HG02970 (cell line): ENCODE measurements around the gene TSHZ3.

Source experiments
- ATAC-seq: cut with Tn5 transposase; IDR thresholded peaks from one replicate; pipeline ENCODE4 v1.9.1; 2021; ENCODE audit warnings: mild to moderate bottlenecking, moderate library complexity, moderate number of reproducible peaks; ENCODE audit not compliant: unreplicated experiment, low FRiP score

Gene TSHZ3

GRCh38 chr19:31268751-31269383 lies 80.4 kb downstream of the TSHZ3 start:
- no peak for ATAC-seq

GRCh38 chr19:31266731-31267130 lies 82.5 kb downstream of the TSHZ3 start:
- ATAC-seq = no peak

GRCh38 chr19:31266196-31266595 lies 83.0 kb downstream of the TSHZ3 start:
- ATAC-seq = no peak

- ATAC-seq = no peak
Measured at GRCh38 chr19:31264041-31264778, 85.0 kb downstream of the TSHZ3 start.

GRCh38 chr19:31263328-31263727 lies 85.9 kb downstream of the TSHZ3 start:
- no peak for ATAC-seq

- no peak for ATAC-seq
Measured at GRCh38 chr19:31262725-31263191, 86.5 kb downstream of the TSHZ3 start.

GRCh38 chr19:31261603-31262212 lies 87.5 kb downstream of the TSHZ3 start:
- no peak for ATAC-seq

- no peak for ATAC-seq
Measured at GRCh38 chr19:31261019-31261602, 88.1 kb downstream of the TSHZ3 start.

GRCh38 chr19:31260171-31260933 lies 88.9 kb downstream of the TSHZ3 start:
- no peak for ATAC-seq

GRCh38 chr19:31258211-31259052 lies 90.8 kb downstream of the TSHZ3 start:
- no peak for ATAC-seq

- no peak for ATAC-seq
Measured at GRCh38 chr19:31257426-31258130, 91.7 kb downstream of the TSHZ3 start.

- ATAC-seq = no peak
Measured at GRCh38 chr19:31257025-31257424, 92.2 kb downstream of the TSHZ3 start.

GRCh38 chr19:31256593-31256960 lies 92.7 kb downstream of the TSHZ3 start:
- ATAC-seq = no peak

GRCh38 chr19:31255831-31256592 lies 93.2 kb downstream of the TSHZ3 start:
- ATAC-seq = no peak

GRCh38 chr19:31255174-31255799 lies 93.9 kb downstream of the TSHZ3 start:
- ATAC-seq = no peak

GRCh38 chr19:31254611-31255010 lies 94.6 kb downstream of the TSHZ3 start:
- no peak for ATAC-seq

- ATAC-seq = no peak
Measured at GRCh38 chr19:31254180-31254551, 95.1 kb downstream of the TSHZ3 start.
